Umbilical cord (tissue), 2 donors: ENCODE results near the gene ZFYVE1. TPM values are rescaled to one million over a fixed set of nuclear protein-coding genes. Genes with fewer than 3 reads are reported as not detected.
"Not testable (repeated sequence)": the region's sequence is repeated elsewhere in the genome, so short reads cannot be mapped to it uniquely, and the experiment has no call there.

Experiments
- DNase-seq: peaks from one replicate; pipeline ENCODE4 v3.0.0-alpha.2; 2015; ENCODE audit warnings: low spot score
- total RNA-seq: library from RNA; depleted of rRNA; stranded (reverse); fragments of >200 nt; gene quantifications from one replicate; pipeline ENCODE4 v1.2.3, GENCODE V29; 2014; ENCODE audit warnings: low replicate concordance; ENCODE audit not compliant: insufficient read depth

The ZFYVE1 gene
- total RNA-seq, 1 donor from 2014 or later: 10.6 TPM

GRCh38 chr14:72961016-72961415 is 65.9 kb downstream of the ZFYVE1 start:
- DNase-seq: not testable (repeated sequence)

DNA sequence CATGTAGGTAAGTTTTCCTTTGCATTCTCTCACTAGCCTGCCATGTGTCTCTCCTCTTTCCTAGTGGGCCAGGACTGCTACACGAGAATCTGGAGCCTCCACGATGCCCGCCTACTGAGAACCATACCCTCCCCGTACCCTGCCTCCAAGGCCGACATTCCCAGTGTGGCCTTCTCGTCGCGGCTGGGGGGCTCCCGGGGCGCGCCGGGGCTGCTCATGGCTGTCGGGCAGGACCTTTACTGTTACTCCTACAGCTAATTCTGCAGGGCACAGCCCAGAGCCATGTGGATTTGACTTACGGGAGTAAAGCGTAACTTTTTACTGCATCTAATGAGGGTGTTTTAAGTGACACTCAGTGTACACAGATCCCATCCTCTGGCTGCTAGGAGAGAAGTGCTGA is 68.4 kb downstream of the ZFYVE1 start:
- no peak for DNase-seq

GRCh38 chr14:72957213-72957612 is 69.7 kb downstream of the ZFYVE1 start:
- DNase-seq: no peak

DNA sequence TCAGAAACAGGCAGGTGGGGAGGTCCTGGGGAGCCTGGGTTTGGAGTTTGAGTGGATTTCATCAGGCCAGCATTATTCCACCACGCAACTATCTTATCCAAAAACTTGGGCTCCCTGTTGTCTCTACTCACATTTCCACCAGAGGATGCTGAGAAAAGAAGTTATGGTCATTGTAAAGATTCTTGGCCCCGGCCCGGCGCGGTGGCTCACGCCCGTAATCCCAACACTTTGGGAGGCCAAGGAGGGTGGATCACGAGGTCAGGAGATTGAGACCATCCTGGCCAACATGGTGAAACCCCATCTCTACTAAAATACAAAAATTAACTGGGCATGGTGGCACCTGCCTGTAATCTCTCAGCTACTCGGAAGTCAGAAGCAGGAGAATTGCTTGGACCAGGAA is 70.2 kb downstream of the ZFYVE1 start:
- DNase-seq: not testable (repeated sequence)

DNA sequence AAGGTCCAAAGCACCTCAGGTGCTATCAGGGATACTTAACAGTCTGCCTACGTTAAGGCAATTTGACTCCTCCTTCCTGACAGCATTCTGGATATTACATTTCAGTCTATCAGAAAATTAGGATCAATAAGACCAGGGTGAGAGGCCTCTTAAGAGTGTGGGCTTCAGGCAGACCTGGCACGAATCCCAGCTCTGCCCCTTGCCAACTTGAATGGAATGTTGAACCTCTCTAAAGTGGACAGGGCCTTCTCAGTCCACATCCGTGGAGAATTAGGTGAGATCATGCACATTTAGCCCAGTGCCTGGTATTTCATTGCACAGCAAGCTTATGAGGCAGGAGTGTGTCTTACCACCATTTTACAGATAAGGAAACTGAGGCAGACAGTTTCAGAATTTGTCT is 74.7 kb downstream of the ZFYVE1 start:
- no peak for DNase-seq

DNA sequence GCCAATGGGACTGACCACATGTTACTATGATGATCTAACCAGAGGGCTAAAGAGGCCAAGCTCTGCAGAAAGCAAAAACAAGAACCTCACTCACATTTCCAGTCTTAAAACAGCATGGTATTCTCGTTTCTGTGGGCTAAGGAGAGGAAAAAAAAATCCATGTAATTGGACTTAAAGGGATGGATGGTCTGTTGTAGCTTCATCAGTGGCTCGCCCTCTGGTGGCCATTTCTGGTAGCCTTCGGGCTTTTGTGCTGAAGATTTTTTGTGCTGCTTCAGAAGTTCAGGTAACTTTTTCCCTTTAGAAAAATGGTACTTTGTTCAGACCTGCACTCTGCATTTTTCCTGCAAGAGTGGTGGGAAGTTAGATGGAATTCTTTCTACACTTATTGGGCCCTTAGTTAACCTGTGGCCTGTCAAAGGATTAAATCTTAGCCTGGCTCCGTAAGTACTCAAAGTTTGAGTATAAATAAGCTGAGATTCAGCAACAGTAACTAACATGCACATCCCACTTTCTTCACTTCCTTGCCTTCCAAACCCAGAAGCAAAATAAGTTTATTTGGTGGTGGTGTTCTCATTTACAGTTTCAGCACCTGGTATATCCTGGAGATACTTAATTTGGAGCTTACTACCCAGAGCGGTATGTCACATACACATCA is 78.3 kb downstream of the ZFYVE1 start:
- DNase-seq: peak; percentile 57

DNA sequence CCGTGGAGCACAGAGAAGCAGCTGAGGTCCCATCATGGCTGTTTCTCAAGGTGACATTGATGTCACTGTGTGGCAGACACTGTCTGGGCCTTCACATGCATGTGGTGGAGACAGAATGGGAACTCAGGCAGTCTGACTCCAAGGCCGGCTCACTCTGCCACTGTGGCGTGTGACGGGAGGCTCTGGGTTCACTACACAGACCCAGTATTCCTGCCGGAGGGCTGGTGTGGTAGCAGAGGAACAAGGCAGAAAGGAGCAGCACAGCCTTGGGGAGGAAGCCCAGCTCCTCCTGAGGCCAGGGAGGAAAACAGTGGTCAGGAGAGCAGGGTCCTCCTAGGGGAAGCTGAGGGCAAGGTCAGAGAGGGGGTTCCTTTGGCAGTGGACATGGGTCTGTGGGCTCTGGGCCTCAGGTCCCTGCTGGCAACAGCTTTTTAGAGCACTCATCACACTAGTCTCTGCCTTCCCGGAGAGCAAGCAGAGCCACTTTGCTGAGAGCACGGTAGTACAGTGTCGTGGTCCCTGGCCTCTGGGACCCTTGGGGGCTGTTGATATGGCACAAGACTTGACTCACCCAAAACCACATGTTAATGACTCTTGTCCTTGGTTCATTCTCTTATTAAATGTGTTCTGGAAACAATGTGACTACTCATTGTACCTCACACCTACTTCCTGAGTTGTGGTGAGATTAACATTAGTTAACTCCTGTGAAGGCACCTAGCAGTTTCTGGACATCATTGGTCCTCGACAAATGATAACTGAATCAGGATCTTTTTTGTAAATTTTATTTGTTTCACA is 79.3 kb downstream of the ZFYVE1 start:
- no peak for DNase-seq

- no peak for DNase-seq
Observed at GRCh38 chr14:72946491-72946890, 80.4 kb downstream of the ZFYVE1 start.

DNA sequence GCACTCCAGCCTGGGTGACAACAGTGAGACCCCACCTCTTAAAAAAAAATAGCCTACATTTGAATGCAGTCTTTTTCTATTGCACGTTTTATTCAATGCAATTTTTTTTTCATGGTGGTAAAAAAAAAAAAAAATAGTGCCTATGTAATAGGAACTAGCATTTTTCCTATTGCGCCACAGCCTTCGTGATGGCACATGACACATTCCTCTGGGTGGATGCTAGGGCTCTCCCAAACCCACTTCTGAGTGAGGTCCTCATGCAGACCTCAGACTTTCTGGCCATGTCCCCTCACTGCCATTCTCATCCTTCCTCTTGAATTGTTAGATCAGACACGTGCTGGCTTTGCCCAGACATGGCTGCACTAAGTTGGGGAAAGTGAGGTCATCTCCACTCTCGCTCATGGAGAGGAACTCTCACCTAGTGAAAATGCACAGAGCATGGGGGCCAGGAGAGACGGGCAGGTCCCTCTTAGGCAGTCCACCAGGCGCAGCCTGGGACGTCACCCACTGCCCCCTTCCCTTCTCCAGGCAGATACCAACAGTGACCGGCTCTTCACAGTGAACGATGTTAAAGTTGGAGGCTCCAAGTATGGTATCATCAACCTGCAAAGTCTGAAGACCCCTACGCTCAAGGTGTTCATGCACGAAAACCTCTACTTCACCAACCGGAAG is 81.4 kb downstream of the ZFYVE1 start:
- no peak for DNase-seq

DNA sequence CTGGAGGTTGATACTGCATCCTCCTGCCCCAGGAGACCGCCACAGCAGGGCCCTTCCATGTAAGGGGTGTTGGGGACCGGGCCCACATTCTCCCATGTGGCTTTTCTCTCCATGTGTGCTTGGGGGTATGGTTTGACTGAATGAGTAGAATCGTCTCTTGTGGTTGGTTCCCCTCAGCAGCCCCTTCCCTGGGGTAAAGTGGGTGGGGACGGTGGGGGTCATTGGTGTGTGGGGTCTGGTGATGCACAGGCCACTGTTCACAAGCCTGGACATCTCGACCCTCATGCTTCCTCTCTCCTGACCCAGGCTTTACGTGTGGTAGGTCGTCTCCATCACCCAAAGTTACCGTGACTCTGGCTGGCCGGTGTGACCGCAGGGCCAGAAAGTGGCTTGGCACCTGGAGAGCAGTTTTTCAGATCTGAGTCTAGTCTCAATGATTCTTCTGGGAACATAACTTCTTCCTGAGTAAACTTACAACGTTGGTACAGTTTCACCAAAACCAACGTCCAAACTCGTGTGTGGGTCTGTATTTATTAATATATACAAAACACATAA is 83.0 kb downstream of the ZFYVE1 start:
- no peak for DNase-seq

- DNase-seq: no peak
Observed at GRCh38 chr14:72942934-72943333, 84.0 kb downstream of the ZFYVE1 start.

DNA sequence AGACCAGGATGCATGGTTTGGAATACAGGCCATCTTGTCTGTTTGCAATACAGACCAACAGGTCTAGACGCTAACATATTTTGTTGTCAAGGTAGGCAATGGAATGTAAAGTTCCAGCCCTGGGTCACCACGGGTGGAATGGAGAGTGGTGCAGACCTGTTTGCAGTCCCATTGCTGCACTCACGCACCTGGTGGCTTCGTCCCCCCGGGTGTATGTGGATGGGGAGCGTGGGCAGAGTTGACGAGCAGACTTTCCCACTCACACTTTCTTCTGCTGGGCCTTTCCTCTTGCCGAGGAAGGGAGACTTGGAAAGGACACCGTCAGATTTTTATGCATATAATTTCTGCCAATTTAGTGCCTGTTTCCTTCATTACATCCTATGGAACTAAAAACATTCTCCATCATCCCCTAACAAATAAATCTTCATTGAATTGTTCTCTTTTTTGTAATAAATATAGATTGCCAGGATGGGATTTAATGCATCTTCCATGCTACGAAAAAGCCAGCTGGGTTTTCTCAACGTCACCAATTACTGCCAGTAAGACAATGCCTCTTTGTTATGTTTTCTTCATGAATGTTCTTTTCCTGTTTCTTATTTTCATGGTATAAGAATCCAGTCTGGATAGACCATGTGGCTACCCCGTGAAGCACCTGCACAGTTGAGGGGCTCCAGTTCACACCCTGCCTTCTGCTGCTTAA is 85.5 kb downstream of the ZFYVE1 start:
- DNase-seq: no peak

DNA sequence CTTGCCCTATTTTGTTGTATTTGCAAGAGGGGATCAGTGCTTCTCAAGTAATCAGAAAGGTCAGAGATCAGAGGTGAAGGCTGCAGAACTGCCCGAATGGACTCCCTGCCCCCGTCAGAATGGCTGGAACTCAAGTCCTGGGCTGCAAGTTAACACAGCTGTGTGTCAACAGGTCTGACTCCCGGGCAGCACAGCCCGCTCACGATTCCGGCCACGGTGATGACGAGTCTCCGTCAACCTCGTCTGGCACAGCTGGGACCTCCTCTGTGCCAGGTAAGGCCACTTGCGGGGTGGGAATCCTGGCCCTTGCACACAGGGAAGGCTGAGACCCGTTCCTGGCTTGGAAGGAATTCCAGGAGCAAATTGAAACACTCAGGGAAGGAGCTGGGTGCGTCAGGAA is 87.3 kb downstream of the ZFYVE1 start:
- no peak for DNase-seq

DNA sequence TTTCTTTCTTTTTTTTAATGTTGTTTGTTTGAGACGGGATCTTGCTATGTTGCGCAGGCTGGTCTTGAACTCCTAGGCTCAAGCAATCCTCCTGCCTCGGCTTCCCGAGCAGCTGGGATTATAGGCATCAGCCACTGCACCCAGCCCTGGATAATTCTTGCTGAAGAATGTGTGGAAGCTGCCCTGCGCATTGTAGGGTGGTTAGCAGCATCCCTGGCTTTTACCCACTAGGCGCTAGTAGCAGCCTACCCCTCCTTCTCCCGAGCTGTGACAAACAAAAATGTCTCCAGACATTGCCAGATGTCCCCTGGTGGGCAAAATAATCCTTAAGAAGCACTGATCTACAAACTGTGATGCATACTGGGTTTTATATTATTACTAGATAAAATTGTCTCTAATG is 94.0 kb downstream of the ZFYVE1 start:
- no peak for DNase-seq

DNA sequence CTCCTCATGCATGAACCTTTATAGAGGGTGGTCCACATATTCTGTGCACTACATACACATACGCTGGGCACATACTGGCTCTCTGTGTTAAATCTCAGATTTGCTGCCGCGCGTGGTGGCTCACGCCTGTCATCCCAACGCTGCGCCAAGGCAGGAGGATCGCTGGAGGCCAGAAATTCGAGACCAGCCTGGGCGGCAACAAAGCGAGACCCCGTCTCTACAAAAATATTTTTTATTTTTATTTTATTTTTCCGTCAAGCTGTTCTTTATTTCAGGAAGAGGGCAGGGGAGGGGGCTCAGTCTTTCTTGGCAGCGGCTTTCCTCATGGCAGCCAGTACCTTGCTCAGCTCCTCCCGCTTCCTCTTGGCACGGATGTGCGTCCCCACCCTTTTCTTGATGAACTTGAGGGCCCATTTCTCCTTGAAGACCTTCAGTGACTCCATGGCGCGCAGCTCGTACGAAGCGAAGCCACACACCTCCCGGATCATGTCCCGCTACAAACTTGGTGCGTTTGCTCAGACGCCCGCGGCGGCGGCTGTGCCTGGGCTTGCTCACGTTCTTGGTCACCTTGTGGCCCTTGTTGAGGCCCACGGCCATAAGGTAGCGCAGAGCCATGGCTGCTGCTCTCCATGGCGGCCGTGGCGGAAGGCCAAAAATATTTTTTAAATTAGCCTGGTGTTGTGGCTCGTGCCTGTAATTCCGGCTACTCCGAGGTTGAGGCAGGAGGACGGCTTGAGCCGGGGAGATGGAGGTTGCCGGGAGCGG is 97.4 kb downstream of the ZFYVE1 start:
- DNase-seq: no peak

- DNase-seq: no peak
Observed at GRCh38 chr14:72928872-72929271, 98.0 kb downstream of the ZFYVE1 start.

DNA sequence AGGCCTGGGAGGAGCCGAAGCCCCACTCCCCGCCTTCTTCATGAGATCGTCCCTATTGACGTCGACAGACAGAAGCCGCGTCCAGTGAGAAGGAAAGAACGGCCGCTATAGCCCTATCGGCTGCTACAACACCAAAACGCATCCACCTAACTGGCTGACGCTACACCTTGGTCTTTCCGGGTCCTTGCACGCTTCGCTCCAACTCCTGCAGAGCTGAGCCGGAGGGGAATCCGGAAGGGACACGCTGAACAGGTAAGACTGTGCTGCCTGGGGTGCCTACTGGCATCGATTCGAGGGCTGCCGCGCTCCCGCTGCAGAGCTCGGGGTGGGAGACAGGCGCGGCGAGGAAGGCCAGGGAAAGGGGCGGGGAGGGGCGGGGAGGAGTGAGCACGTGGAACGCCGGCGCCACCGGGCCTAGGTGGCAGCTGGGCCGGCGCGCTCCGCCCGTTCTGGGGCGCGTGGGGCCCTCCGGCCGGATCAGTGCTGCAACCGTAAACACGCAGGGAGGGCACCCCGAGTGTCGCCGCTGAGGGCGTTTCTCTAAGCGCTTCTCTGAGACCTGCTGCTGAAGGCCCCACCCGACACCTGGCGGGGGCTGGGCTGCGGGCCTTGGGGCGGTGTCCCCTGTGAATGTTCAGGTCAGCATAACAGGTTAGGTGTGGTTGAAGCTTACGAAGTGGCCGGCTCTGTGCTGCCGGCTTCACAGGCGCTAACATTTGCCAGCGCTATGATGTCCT is 100.4 kb downstream of the ZFYVE1 start, which contains the start of gene DCAF4:
DCAF4 (plus strand) TSS at position 173 of the 737 bp plus-strand sequence. CDS start 11,515 bp downstream, outside the sequence.
- peak; percentile 99 for DNase-seq

GRCh38 chr14:72925815-72926291 is 101.1 kb downstream of the ZFYVE1 start:
- no peak for DNase-seq

- DNase-seq: peak; percentile 13
Observed at GRCh38 chr14:72925171-72925759, 101.6 kb downstream of the ZFYVE1 start.

- DNase-seq: peak; percentile 12
Observed at GRCh38 chr14:72924337-72924736, 102.6 kb downstream of the ZFYVE1 start.
